ENCODE measurements around the gene SORCS2. TPM values are rescaled to one million over a fixed set of nuclear protein-coding genes. Genes with fewer than 3 reads are reported as not detected.

The SORCS2 gene
- polyA plus RNA-seq, 1 of the 3 experiments (the other 2 are of a cell fraction): 1.6 TPM

DNA sequence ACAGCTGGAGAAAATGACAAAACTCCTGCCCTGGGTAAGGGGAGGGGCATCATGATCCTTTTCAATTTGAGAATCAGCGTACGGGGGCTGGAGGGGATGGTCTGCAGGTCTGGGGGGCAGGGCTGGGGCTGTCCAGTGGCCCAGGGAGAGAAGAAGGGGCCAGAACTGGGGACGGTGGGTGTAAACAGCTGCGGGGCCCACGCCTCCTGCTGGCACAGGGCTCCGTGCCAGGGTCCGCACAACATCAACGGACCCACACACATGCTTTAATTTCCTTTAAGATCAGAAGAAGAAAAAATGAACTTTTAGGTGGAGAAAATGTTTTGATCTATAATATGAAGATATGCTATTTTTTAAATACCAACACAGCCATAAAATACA lies 190.3 kb downstream of the SORCS2 start:
- H3F3A ChIP-seq (replicated peaks; ENCODE audit: insufficient read depth): peaks cover 3% of the 10 kb centered on the region
- no peak overlapping the region for H3K4me3 ChIP-seq (ENCODE audit: low read depth in 2 of 2, low read length in 1 of 2)
- H3K4me1 ChIP-seq (ENCODE audit: control insufficient read depth in 1 of 2, insufficient read depth in 2 of 2, low read depth in 1 of 2, low read length in 1 of 2): peaks cover 0 to 11% of the 10 kb centered on the region in 2 experiments; a peak in 1 of 4 replicates
- no peaks in the 10 kb centered on the region; the same call in 1 of the 2 replicates for H3K27me3 ChIP-seq (ENCODE audit: insufficient read depth)
- no peak overlapping the region for H3K4me2 ChIP-seq
- CTCF ChIA-PET: no interaction called here
- H3K27ac ChIP-seq (ENCODE audit: low read depth in 2 of 2, low read length in 1 of 2): no peak overlapping the region
- H3K9me2 ChIP-seq: no peaks in the 10 kb centered on the region
- POLR2A ChIA-PET: no interaction called here
- no peaks in the 10 kb centered on the region for H3K36me3 ChIP-seq (replicated peaks in 1 of 2; ENCODE audit: control insufficient read depth in 1 of 2, insufficient read depth in 2 of 2, low read length in 1 of 2)
- H4K20me1 ChIP-seq (ENCODE audit: insufficient read depth): no peaks in the 10 kb centered on the region
- 77% methylated on average over 7 of the region's 8 CpGs for WGBS (ENCODE audit: low lambda C conversion rate)
- DNase-seq: peak; percentile 7
- no peaks in the 10 kb centered on the region for H3K9me3 ChIP-seq
- H3K9ac ChIP-seq: no peak overlapping the region
- no peak overlapping the region for H2AFZ ChIP-seq (ENCODE audit: low read depth)
- TF ChIP-seq, protein P1, sequence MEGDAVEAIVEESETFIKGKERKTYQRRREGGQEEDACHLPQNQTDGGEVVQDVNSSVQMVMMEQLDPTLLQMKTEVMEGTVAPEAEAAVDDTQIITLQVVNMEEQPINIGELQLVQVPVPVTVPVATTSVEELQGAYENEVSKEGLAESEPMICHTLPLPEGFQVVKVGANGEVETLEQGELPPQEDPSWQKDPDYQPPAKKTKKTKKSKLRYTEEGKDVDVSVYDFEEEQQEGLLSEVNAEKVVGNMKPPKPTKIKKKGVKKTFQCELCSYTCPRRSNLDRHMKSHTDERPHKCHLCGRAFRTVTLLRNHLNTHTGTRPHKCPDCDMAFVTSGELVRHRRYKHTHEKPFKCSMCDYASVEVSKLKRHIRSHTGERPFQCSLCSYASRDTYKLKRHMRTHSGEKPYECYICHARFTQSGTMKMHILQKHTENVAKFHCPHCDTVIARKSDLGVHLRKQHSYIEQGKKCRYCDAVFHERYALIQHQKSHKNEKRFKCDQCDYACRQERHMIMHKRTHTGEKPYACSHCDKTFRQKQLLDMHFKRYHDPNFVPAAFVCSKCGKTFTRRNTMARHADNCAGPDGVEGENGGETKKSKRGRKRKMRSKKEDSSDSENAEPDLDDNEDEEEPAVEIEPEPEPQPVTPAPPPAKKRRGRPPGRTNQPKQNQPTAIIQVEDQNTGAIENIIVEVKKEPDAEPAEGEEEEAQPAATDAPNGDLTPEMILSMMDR (IDR thresholded peaks at IDR 0.05): no peak
- TF ChIP-seq, protein P2, sequence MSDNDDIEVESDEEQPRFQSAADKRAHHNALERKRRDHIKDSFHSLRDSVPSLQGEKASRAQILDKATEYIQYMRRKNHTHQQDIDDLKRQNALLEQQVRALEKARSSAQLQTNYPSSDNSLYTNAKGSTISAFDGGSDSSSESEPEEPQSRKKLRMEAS (IDR thresholded peaks at IDR 0.05; ENCODE audit: low read depth): no peak
- TF ChIP-seq, protein P3, sequence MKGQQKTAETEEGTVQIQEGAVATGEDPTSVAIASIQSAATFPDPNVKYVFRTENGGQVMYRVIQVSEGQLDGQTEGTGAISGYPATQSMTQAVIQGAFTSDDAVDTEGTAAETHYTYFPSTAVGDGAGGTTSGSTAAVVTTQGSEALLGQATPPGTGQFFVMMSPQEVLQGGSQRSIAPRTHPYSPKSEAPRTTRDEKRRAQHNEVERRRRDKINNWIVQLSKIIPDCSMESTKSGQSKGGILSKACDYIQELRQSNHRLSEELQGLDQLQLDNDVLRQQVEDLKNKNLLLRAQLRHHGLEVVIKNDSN (IDR thresholded peaks at IDR 0.05; ENCODE audit: borderline replicate concordance, low read depth): no peak
- no peak for TF ChIP-seq TCF12 (IDR thresholded peaks at IDR 0.05)
- TF ChIP-seq, protein P4, sequence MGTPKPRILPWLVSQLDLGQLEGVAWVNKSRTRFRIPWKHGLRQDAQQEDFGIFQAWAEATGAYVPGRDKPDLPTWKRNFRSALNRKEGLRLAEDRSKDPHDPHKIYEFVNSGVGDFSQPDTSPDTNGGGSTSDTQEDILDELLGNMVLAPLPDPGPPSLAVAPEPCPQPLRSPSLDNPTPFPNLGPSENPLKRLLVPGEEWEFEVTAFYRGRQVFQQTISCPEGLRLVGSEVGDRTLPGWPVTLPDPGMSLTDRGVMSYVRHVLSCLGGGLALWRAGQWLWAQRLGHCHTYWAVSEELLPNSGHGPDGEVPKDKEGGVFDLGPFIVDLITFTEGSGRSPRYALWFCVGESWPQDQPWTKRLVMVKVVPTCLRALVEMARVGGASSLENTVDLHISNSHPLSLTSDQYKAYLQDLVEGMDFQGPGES (IDR thresholded peaks at IDR 0.05; ENCODE audit: low read depth, low read length): no peak
- no peak for TF ChIP-seq YY1 (IDR thresholded peaks at IDR 0.05; ENCODE audit: low read depth)
- no peak for TF ChIP-seq EZH2phosphoT487 (IDR thresholded peaks at IDR 0.05; ENCODE audit: borderline replicate concordance, low read depth)
- no peak for TF ChIP-seq RFX5 (IDR thresholded peaks at IDR 0.05; ENCODE audit: low read length)
- no peak for TF ChIP-seq ELF1 (IDR thresholded peaks at IDR 0.05)
- no peak for TF ChIP-seq CHD2 (IDR thresholded peaks at IDR 0.05; ENCODE audit: low read length, partially characterized antibody)
- TF ChIP-seq SIN3A (IDR thresholded peaks at IDR 0.05; ENCODE audit: borderline replicate concordance, low read depth, low read length): no peak
- TF ChIP-seq RAD21 (IDR thresholded peaks at IDR 0.05; ENCODE audit: low read length): no peak
- no peak for TF ChIP-seq JUND (IDR thresholded peaks at IDR 0.05)
- TF ChIP-seq FOXJ3 (CRISPR knock-in tag; IDR thresholded peaks at IDR 0.05): no peak
- H3K79me2 ChIP-seq (ENCODE audit: insufficient read depth): no peaks in the 10 kb centered on the region

DNA sequence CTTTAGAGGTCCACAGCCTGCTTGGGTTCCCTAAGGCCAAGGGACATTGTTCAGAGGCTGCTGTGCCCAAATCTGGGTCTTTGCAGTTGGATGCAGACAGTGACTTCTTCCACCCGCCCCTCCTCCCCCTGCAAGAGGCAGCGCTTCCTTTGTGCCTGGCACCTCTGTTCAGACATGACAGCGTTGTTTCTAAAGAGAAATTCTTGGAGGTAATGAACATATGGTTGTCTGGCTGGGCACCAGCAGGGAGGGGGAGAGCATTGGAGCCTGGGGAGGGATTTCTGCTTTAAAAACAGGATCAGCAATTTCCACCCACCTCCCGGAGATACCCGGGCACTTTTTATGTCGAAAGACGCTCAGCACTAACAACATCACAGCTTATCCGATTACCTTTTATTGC lies 190.9 kb downstream of the SORCS2 start:
- H4K20me1 ChIP-seq (ENCODE audit: insufficient read depth): no peaks in the 10 kb centered on the region
- CTCF ChIA-PET: interaction anchor here (0.6 kb wide), 1 partner anchor 281 kb away, joined by 3 read pairs; no protein-coding TSS in a partner anchor
- H3K9me2 ChIP-seq: no peaks in the 10 kb centered on the region
- peak; percentile 20 for DNase-seq
- no peaks in the 10 kb centered on the region for H3K36me3 ChIP-seq (replicated peaks in 1 of 2; ENCODE audit: control insufficient read depth in 1 of 2, insufficient read depth in 2 of 2, low read length in 1 of 2)
- peaks cover 3% of the 10 kb centered on the region for H3F3A ChIP-seq (replicated peaks; ENCODE audit: insufficient read depth)
- no peaks in the 10 kb centered on the region; the same call in 1 of the 2 replicates for H3K27me3 ChIP-seq (ENCODE audit: insufficient read depth)
- 87% methylated on average over 8 of the region's 8 CpGs for WGBS (ENCODE audit: low lambda C conversion rate)
- H3K9me3 ChIP-seq: no peaks in the 10 kb centered on the region
- no peak overlapping the region for H3K4me2 ChIP-seq
- H2AFZ ChIP-seq (ENCODE audit: low read depth): no peak overlapping the region
- no peak overlapping the region for H3K9ac ChIP-seq
- H3K4me3 ChIP-seq (ENCODE audit: low read depth in 2 of 2, low read length in 1 of 2): no peak overlapping the region
- peaks cover 0 to 10% of the 10 kb centered on the region in 2 experiments; a peak in 1 of 4 replicates for H3K4me1 ChIP-seq (ENCODE audit: control insufficient read depth in 1 of 2, insufficient read depth in 2 of 2, low read depth in 1 of 2, low read length in 1 of 2)
- TF ChIP-seq FOXM1 (IDR thresholded peaks at IDR 0.05; ENCODE audit: low read depth) (no peak), TAF1 (IDR thresholded peaks at IDR 0.05; ENCODE audit: borderline replicate concordance, low read depth, low read length) (no peak), GABPA (IDR thresholded peaks at IDR 0.05; ENCODE audit: low read depth) (no peak), SIN3A (IDR thresholded peaks at IDR 0.05; ENCODE audit: borderline replicate concordance, low read depth, low read length) (no peak), RCOR1 (IDR thresholded peaks at IDR 0.05; ENCODE audit: low read length) (no peak), FOXJ3 (CRISPR knock-in tag; IDR thresholded peaks at IDR 0.05) (no peak), MXI1 (IDR thresholded peaks at IDR 0.05; ENCODE audit: low read depth, low read length) (no peak), RAD21 (IDR thresholded peaks at IDR 0.05; ENCODE audit: low read length) (no peak)
- TF ChIP-seq, protein P5, sequence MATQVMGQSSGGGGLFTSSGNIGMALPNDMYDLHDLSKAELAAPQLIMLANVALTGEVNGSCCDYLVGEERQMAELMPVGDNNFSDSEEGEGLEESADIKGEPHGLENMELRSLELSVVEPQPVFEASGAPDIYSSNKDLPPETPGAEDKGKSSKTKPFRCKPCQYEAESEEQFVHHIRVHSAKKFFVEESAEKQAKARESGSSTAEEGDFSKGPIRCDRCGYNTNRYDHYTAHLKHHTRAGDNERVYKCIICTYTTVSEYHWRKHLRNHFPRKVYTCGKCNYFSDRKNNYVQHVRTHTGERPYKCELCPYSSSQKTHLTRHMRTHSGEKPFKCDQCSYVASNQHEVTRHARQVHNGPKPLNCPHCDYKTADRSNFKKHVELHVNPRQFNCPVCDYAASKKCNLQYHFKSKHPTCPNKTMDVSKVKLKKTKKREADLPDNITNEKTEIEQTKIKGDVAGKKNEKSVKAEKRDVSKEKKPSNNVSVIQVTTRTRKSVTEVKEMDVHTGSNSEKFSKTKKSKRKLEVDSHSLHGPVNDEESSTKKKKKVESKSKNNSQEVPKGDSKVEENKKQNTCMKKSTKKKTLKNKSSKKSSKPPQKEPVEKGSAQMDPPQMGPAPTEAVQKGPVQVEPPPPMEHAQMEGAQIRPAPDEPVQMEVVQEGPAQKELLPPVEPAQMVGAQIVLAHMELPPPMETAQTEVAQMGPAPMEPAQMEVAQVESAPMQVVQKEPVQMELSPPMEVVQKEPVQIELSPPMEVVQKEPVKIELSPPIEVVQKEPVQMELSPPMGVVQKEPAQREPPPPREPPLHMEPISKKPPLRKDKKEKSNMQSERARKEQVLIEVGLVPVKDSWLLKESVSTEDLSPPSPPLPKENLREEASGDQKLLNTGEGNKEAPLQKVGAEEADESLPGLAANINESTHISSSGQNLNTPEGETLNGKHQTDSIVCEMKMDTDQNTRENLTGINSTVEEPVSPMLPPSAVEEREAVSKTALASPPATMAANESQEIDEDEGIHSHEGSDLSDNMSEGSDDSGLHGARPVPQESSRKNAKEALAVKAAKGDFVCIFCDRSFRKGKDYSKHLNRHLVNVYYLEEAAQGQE (IDR thresholded peaks at IDR 0.05; ENCODE audit: low read depth, low read length): no peak
- POLR2A ChIA-PET: no interaction called here
- no peaks in the 10 kb centered on the region for H3K79me2 ChIP-seq (ENCODE audit: insufficient read depth)
- no peak overlapping the region for H3K27ac ChIP-seq (ENCODE audit: low read depth in 2 of 2, low read length in 1 of 2)

Data from SK-N-SH (cell line).